Bronchial epithelial cell (primary cell): ENCODE data around the gene GUCY2F. TPM values are rescaled to one million over a fixed set of nuclear protein-coding genes. Genes with fewer than 3 reads are reported as not detected.

Source experiments
- DNase-seq: peaks from one replicate; pipeline ENCODE4 v3.0.0-alpha.2; 2010; ENCODE audit warnings: low read depth
- FAIRE-seq: peaks from 2 replicates; lab custom pipeline; 2011; peaks lifted over from hg19 to GRCh38; lab: Jason Lieb, UNC
- H3K27me3 ChIP-seq: 2 replicates; pipeline ENCODE4 v1.5.1; 2011; ENCODE audit warnings: low read length; ENCODE audit not compliant: control insufficient read depth, insufficient read depth
- H3K36me3 ChIP-seq: 2 replicates; pipeline ENCODE4 v1.5.1; 2011; ENCODE audit warnings: low read length; ENCODE audit not compliant: control insufficient read depth, insufficient read depth
- H3K4me3 ChIP-seq: 2 replicates; pipeline ENCODE4 v1.5.1; 2011; ENCODE audit warnings: mild to moderate bottlenecking, low read depth, low read length, control low read depth
- CTCF ChIP-seq: IDR thresholded peaks from 2 replicates; pipeline ENCODE4 v1.5.1; 2011; ENCODE audit warnings: mild to moderate bottlenecking, moderate library complexity, low read length, control low read depth, inconsistent platforms; ENCODE audit not compliant: insufficient read depth, severe bottlenecking
- total RNA-seq: library from RNA; depleted of rRNA; stranded (reverse); fragments of >200 nt; gene quantifications from 2 replicates; pipeline ENCODE4 v1.2.1, GENCODE V29; 2014

GUCY2F gene
- total RNA-seq, 1 donor from 2014 or later, result under 0.01 TPM

- H3K36me3 ChIP-seq, result no peaks in the 10 kb centered on the region
- FAIRE-seq, result no peak
- peak; percentile 66 for DNase-seq
- H3K4me3 ChIP-seq, result no peak overlapping the region
- no peak for TF ChIP-seq CTCF
- H3K27me3 ChIP-seq, result no peaks in the 10 kb centered on the region
These were observed 119.8 kb downstream of the GUCY2F start for GRCh38 chrX:109362101-109362500.

DNA sequence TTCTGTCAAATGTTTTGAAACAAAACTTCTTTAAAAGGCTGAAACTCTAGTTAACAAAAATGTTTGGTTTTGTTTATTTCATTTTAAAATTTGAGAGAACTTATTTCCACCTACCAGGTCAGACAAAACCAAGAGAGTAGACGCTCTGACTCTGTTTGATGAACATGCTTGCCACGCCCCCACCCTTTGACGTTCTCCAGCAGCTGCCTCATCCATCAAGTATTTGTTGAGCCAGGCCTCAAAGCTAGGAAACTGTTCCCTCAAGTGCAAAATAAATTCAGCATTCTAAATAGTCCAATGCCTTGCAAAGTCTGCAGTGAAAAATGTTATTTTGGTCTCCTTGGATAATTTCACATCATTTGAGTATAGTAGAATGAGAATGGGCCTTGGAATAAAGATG, 121.6 kb downstream of the GUCY2F start:
- DNase-seq, result peak; percentile 53
- H3K4me3 ChIP-seq, result no peak overlapping the region
- no peak for FAIRE-seq
- no peak for TF ChIP-seq CTCF
- no peaks in the 10 kb centered on the region for H3K36me3 ChIP-seq
- no peaks in the 10 kb centered on the region for H3K27me3 ChIP-seq

- FAIRE-seq (no peak), DNase-seq (no peak)
- H3K4me3 ChIP-seq, result no peak overlapping the region
- no peak for TF ChIP-seq CTCF
- H3K27me3 ChIP-seq, result no peaks in the 10 kb centered on the region
- no peaks in the 10 kb centered on the region for H3K36me3 ChIP-seq
These were observed 124.2 kb downstream of the GUCY2F start for GRCh38 chrX:109357706-109358105.

DNA sequence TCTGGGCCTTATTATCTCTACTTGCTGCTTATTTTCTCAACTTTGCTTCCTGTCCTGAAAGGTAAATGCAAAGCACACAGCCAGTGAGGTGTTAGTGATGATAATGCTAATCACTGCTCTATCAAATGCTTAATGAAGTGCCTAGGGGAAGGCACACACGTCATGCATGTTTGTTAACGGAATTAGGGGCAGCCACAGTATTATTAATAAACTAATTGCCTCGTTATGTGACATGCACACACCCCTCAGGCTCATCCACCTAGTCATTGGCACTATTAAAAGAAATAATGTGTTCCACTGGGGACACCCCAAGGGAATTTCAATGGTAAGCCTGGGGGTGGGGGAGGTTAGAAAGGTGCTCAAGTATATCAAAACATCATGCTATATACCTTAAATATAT, 125.2 kb downstream of the GUCY2F start:
- no peak for FAIRE-seq
- no peak for TF ChIP-seq CTCF

GRCh38 chrX:109352066-109352588, 129.8 kb downstream of the GUCY2F start:
- no peak for TF ChIP-seq CTCF
- no peaks in the 10 kb centered on the region for H3K36me3 ChIP-seq
- no peak overlapping the region for H3K4me3 ChIP-seq
- DNase-seq (no peak), FAIRE-seq (peak; percentile 18)
- no peaks in the 10 kb centered on the region for H3K27me3 ChIP-seq

More for the DNA sequence above, 125.2 kb downstream of the GUCY2F start:
- DNase-seq, result no peak
- Histone ChIP-seq H3K27me3 (no peaks in the 10 kb centered on the region), H3K36me3 (no peaks in the 10 kb centered on the region), H3K4me3 (no peak overlapping the region)

DNA sequence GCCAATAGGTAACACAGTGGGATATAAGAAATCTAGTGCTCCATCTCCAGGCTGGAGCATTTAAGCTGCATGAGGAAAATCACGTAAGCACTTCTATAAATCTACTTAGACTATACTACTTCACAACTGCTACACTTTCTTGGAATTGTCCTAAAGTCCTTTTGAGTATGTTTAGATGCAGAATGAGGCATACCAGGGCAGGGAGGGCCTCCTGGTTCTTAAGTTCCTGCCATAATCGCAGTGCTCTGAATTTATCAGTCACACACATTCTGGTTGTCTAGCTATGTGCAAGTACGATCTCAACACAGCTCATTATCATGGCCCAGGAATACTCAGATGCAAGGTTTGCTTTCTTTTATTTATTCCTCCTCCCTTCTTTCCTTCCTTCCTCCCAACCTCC, 130.3 kb downstream of the GUCY2F start:
- H3K27me3 ChIP-seq, result no peaks in the 10 kb centered on the region
- no peak for FAIRE-seq
- no peaks in the 10 kb centered on the region for H3K36me3 ChIP-seq
- no peak for TF ChIP-seq CTCF
- no peak for DNase-seq
- H3K4me3 ChIP-seq, result no peak overlapping the region
